ENCODE measurements around the gene LGALS8.
A peak's percentile ranks its signal among the peaks of the same experiment; 100 is the strongest.
"Not testable (repeated sequence)": the region's sequence is repeated elsewhere in the genome, so short reads cannot be mapped to it uniquely, and the experiment has no call there.

The LGALS8 gene

DNA sequence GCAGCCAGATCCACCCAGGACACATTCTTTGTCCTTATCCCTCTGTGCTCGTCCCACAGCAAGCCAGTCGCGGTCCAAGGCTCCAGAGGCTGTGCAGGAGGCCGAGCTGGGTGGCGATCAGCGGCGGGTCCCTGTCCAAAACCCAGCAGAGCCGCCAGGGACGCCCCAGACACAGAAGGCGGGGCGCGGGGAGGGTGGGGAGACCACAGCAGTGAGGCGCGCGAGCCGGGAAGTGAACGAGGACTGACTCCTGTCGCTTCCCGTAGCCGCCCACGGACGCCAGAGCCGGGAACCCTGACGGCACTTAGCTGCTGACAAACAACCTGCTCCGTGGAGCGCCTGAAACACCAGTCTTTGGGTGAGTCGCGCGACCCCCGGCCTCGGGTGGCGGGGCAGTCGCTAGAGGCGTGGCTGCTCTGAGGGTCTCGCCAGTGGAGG is at the start of gene LGALS8:
Gene LGALS8 (plus strand): TSS at position 279 of the 438 bp plus-strand sequence. CDS start 2,089 bp downstream, outside the sequence.
- peak; percentile 41 for DNase-seq (ENCODE audit: low spot score)

- no peak for DNase-seq (ENCODE audit: low spot score)
Measured at GRCh38 chr1:236476019-236476418, 47.8 kb upstream of the LGALS8 start.

DNA sequence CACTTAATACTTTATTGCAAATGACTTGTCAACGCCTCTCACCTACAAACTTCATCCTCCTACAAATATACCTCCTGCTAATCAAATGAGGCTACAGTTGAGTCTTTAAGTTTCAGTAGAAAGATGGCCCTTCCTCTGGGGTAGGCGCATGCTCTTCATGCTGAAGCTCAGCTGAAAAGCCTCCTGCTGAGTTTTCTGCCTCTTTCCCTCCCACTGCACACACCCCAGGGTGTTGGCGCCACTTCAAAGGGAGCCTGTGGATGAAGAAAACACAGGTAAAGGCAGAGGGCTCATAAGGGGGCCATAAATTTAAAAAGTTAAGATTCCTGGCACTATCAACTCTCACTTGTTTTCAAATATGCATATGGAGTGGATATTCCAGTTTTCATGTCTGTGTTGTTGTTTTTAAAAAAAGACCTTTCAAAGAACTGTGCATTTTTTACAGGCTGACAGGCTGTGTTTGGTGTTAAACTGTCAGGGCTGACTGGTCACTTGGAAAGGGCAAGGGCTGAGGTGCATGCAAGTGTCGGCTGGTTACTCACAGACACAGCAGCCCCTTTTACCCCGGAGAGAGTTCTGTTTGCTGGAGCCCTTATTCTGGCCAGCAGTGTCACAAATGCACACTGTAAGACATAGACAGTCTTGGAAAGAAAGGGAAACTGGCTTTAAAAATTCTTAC is 42.9 kb upstream of the LGALS8 start:
- DNase-seq (ENCODE audit: low spot score), result no peak

- no peak for DNase-seq (ENCODE audit: low spot score)
Measured at GRCh38 chr1:236484310-236484971, 39.3 kb upstream of the LGALS8 start.

DNA sequence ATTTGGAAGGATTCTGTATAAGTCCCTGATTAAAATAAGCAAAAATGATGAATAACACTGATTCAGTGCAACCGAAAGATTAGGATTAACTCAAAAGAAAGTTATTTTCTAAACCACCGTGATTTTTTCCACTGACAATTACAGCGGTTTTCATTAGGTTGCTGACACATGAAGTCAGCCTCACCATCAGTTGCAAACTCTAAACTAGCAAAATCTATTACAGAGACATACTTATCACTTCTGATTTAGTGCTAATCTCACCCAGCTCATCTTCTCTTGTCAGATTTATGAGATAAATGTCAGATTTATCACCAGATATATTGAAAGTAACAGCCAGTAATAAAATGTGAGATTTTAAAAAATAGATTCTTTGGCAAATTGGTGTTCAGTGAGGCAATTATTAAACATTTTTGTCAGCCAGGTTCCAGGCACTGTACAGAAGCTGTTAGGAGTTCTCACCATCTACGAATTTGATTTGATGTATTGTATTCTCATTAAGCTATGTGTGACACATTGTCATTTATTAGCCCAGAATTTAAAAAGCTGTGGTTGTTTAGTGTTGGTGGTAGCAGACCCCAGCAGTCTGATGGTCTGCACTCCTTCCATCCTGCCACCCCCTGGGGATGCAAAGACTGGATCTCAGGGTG is 37.3 kb upstream of the LGALS8 start:
- DNase-seq (ENCODE audit: low spot score), result no peak

- DNase-seq (ENCODE audit: low spot score), result not testable (repeated sequence)
Measured at GRCh38 chr1:236489161-236489560, 34.6 kb upstream of the LGALS8 start.

- peak; percentile 73 for DNase-seq (ENCODE audit: low spot score)
Measured at GRCh38 chr1:236489710-236490377, 33.9 kb upstream of the LGALS8 start.

GRCh38 chr1:236491469-236492136 is 32.2 kb upstream of the LGALS8 start:
- DNase-seq (ENCODE audit: low spot score), result no peak

GRCh38 chr1:236492378-236492777 is 31.4 kb upstream of the LGALS8 start:
- no peak for DNase-seq (ENCODE audit: low spot score)

GRCh38 chr1:236494082-236494481 is 29.7 kb upstream of the LGALS8 start:
- no peak for DNase-seq (ENCODE audit: low spot score)

- DNase-seq (ENCODE audit: low spot score), result no peak
Measured at GRCh38 chr1:236494586-236495466, 29.0 kb upstream of the LGALS8 start.

- no peak for DNase-seq (ENCODE audit: low spot score)
Measured at GRCh38 chr1:236495467-236496112, 28.2 kb upstream of the LGALS8 start.

DNA sequence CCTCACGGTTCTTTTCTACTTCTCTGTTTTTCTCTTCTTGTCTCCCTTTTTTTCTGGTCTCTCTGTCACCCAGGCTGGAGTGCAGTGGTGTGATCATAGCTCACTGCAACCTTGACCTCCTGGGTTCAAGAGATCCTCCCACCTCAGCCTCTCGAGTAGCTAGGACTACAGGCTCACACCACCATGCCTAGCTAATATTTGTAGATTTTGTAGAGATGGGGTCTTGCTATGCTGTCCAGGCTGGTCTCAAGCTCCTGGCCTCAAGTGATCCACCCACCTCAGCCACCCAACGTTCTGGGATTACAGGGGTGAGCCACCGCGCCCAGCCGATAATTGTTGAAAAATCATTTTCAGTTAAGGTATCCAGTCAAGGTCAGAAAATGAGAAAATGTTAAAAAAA is 25.9 kb upstream of the LGALS8 start:
- no peak for DNase-seq (ENCODE audit: low spot score)

DNA sequence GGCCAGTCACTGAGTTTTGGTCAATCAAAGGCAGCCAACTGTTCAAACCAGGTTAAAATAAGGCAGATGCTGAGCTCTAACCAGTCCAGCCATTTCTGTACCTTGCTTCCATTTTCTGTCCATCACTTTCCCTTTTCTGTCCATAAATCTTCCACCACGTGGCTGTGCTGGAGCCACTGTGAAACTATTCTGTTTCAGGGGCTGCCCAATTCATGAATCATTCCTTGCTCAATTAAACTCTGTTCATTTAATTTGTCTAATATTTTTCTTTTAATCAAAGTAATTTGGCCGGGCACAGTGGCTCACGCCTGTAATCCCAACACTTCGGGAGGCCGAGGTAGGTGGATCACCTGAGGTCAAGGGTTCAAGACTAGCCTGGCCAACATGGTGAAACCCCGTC is 22.7 kb upstream of the LGALS8 start:
- no peak for DNase-seq (ENCODE audit: low spot score)

GRCh38 chr1:236502579-236502971 is 21.2 kb upstream of the LGALS8 start:
- no peak for DNase-seq (ENCODE audit: low spot score)

- no peak for DNase-seq (ENCODE audit: low spot score)
Measured at GRCh38 chr1:236502972-236503639, 20.7 kb upstream of the LGALS8 start.

GRCh38 chr1:236504338-236504737 is 19.4 kb upstream of the LGALS8 start:
- not testable (repeated sequence) for DNase-seq (ENCODE audit: low spot score)

DNA sequence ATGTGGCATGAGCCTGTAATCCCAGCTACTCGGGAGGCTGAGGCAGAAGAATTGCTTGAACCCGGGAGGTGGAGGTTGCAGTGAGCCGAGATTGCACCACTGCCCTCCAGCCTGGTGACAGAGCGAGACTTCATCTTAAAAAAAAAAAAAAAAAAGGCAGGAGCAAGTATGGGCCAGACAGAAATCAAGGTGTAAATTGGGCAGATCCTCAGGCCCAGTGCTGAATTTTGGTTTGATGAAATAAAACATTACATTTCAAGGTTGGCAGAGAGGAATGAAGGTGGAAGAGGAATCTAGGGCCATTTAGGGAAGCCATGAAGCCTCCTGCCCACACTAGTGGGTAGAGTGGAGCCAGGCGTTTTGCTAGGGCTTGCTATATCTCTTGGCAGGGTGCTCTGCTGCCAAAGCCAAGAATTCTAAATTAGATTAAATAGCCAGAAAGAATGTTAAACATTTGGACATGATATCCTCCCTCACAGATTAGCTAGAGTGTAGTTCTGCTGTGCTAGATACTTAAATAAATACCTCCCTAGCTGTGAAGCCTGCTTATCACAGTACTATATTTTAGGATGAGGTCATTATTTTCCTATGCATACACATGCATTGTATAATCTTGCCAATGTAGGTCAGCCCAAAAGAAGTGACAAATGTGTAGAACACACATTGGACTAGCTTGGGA is 16.6 kb upstream of the LGALS8 start:
- DNase-seq (ENCODE audit: low spot score), result no peak

GRCh38 chr1:236508593-236509027 is 15.2 kb upstream of the LGALS8 start:
- DNase-seq (ENCODE audit: low spot score), result no peak

Data from D341Med (cell line).